ENCODE data around the gene WDFY4. TPM values are rescaled to one million over a fixed set of nuclear protein-coding genes. Genes with fewer than 3 reads are reported as not detected.

The WDFY4 gene
- total and polyA plus RNA-seq, 2 of the 13 experiments (the other 11 are each of a cell fraction or from before 2014, with no cell fraction given) = not detected

GRCh38 chr10:48833674-48834073 is 149.0 kb downstream of the WDFY4 start:
- TF ChIP-seq RFXANK (CRISPR knock-in tag; IDR thresholded peaks at IDR 0.05) = no peak
- TF ChIP-seq CBX2 (IDR thresholded peaks at IDR 0.05; ENCODE audit: low read depth, low read length) = no peak
- TF ChIP-seq CBX2 (CRISPR knock-in tag; IDR thresholded peaks at IDR 0.05; ENCODE audit: low read depth) = no peak
- TF ChIP-seq ISL2 (CRISPR knock-in tag; IDR thresholded peaks at IDR 0.05) = no peak
- TF ChIP-seq MIER2 (CRISPR knock-in tag; IDR thresholded peaks at IDR 0.05) = no peak
- TF ChIP-seq, protein P1, sequence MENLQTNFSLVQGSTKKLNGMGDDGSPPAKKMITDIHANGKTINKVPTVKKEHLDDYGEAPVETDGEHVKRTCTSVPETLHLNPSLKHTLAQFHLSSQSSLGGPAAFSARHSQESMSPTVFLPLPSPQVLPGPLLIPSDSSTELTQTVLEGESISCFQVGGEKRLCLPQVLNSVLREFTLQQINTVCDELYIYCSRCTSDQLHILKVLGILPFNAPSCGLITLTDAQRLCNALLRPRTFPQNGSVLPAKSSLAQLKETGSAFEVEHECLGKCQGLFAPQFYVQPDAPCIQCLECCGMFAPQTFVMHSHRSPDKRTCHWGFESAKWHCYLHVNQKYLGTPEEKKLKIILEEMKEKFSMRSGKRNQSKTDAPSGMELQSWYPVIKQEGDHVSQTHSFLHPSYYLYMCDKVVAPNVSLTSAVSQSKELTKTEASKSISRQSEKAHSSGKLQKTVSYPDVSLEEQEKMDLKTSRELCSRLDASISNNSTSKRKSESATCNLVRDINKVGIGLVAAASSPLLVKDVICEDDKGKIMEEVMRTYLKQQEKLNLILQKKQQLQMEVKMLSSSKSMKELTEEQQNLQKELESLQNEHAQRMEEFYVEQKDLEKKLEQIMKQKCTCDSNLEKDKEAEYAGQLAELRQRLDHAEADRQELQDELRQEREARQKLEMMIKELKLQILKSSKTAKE (CRISPR knock-in tag; IDR thresholded peaks at IDR 0.05; ENCODE audit: borderline replicate concordance) = no peak
- TF ChIP-seq NR2F6 (IDR thresholded peaks at IDR 0.05) = no peak
- TF ChIP-seq NR2F6 (CRISPR knock-in tag; IDR thresholded peaks at IDR 0.05) = no peak
- no peak for TF ChIP-seq ZNF136 (CRISPR knock-in tag; IDR thresholded peaks at IDR 0.05; ENCODE audit: low read depth)
- TF ChIP-seq DR1 (CRISPR knock-in tag; IDR thresholded peaks at IDR 0.05) = no peak
- TF ChIP-seq XBP1 (CRISPR knock-in tag; IDR thresholded peaks at IDR 0.05) = no peak
- TF ChIP-seq SMAD9 (CRISPR knock-in tag; IDR thresholded peaks at IDR 0.05) = no peak
- no peak for TF ChIP-seq GATA4 (IDR thresholded peaks at IDR 0.05; ENCODE audit: borderline replicate concordance, low read depth)
- no peak for TF ChIP-seq THYN1 (CRISPR knock-in tag; IDR thresholded peaks at IDR 0.05; ENCODE audit: borderline replicate concordance, low read depth)
- TF ChIP-seq ZNF746 (CRISPR knock-in tag; IDR thresholded peaks at IDR 0.05) = no peak
- Histone ChIP-seq H2AFZ (ENCODE audit: low read length) (no peak overlapping the region), H3K4me3 (replicated peaks in 1 of 3; ENCODE audit: insufficient read depth in 1 of 3, low read depth in 2 of 3, low read length in 3 of 3) (no peak overlapping the region), H3K27me3 (ENCODE audit: control insufficient read depth in 1 of 2, insufficient read depth in 2 of 2, low read length in 2 of 2) (no peaks in the 10 kb centered on the region; a peak in 2 of 5 replicates), H3K4me1 (ENCODE audit: insufficient read depth, low read length) (no peaks in the 10 kb centered on the region), H3K27ac (ENCODE audit: extremely low read length, insufficient read depth, low read length) (no peak overlapping the region), H3K36me3 (replicated peaks in 1 of 2; ENCODE audit: control insufficient read depth in 1 of 2, insufficient read depth in 2 of 2, low read length in 2 of 2) (no peaks in the 10 kb centered on the region), H3K9me3 (ENCODE audit: low read length) (no peaks in the 10 kb centered on the region), H3K9ac (ENCODE audit: insufficient read depth, low read depth, low read length) (no peak overlapping the region), H3K79me2 (ENCODE audit: insufficient read depth, low read length) (no peaks in the 10 kb centered on the region), H4K20me1 (ENCODE audit: insufficient read depth, low read length) (no peaks in the 10 kb centered on the region), H3K4me2 (ENCODE audit: low read depth, low read length) (no peak overlapping the region)
- FAIRE-seq (no peak), ATAC-seq (no peak), DNase-seq (ENCODE audit: low spot score) (no peak)
- intact Hi-C loops (cut with micrococcal nuclease; ENCODE audit: unreplicated experiment) = no loop called here
- in situ Hi-C loops (cut with HindIII; ENCODE audit: extremely low pct_ligation_motif_present, low pct_unique_long_range_greater_than_20kb) = no loop called here
- 0% methylated on average over 2 of the region's 2 CpGs for whole genome bisulfite sequencing (ENCODE audit: low lambda C conversion rate)
- BruUV-seq (replicated peaks) = no TSS peak
- POLR2A ChIA-PET = no interaction called here
- CTCF ChIA-PET (ENCODE audit: low intra/inter-chr PET ratio, low total read pairs) = no interaction called here

Measured in HepG2 (cell line).